Posterior vena cava (tissue), 2 donors: ENCODE measurements around the gene HSP90B1. TPM values are rescaled to one million over a fixed set of nuclear protein-coding genes. Genes with fewer than 3 reads are reported as not detected.
A peak's percentile ranks its signal among the peaks of the same experiment; 100 is the strongest.

Source experiments
- DNase-seq: peaks from one replicate; pipeline ENCODE4 v3.0.0-alpha.2; 2020; ENCODE audit warnings: low spot score
- intact Hi-C, 2 donors: fragments of 100-400 bp; cut with DNase I; formaldehyde crosslinking; loops; one replicate each; pipeline versions ENCODE4 v1.14.1 to v1.14.2; 2022 to 2023
- total RNA-seq, 2 donors: library from RNA; stranded (reverse); fragmentation: NEBNext Ultra II Directional; extraction: Animal tissue kit (Norgen Biotek cat#: 25700); gene quantifications; one replicate each; pipeline ENCODE4 v1.2.1, GENCODE V29; 2021
- donor health status: DM: yes; HTN: yes; CAD: no.
- donor health status: DM: yes; HTN: yes; CAD: no.

HSP90B1 gene
- total RNA-seq, 2 donors from 2014 or later = 673 to 848 TPM

- intact Hi-C loops = loop anchor here in 1 of 2 donors (5.0 kb wide), 1 partner anchor 1072 kb away; no protein-coding TSS in a partner anchor
These were observed 5.2 kb upstream of the HSP90B1 start for GRCh38 chr12:103924761-103925641.

GRCh38 chr12:103928682-103929045, 1.5 kb upstream of the HSP90B1 start:
- DNase-seq = peak; percentile 84
- intact Hi-C loops = no loop called here

More at GRCh38 chr12:103924761-103925641, 5.2 kb upstream of the HSP90B1 start:
- DNase-seq = no peak

- peak; percentile 96 for DNase-seq
- intact Hi-C loops = no loop called here
These were observed 995 bp upstream of the HSP90B1 start for GRCh38 chr12:103929046-103929783.

GRCh38 chr12:103929784-103930033, 501 bp upstream of the HSP90B1 start:
- intact Hi-C loops = no loop called here

GRCh38 chr12:103930787-103931735, 851 bp downstream of the HSP90B1 start:
- intact Hi-C loops = no loop called here
- DNase-seq = peak; percentile 82

More at GRCh38 chr12:103929784-103930033, 501 bp upstream of the HSP90B1 start:
- DNase-seq = no peak

GRCh38 chr12:103933237-103933636, 3.0 kb downstream of the HSP90B1 start:
- intact Hi-C loops = no loop called here

GRCh38 chr12:103936679-103937078, 6.5 kb downstream of the HSP90B1 start:
- no peak for DNase-seq
- intact Hi-C loops = no loop called here

More at GRCh38 chr12:103933237-103933636, 3.0 kb downstream of the HSP90B1 start:
- no peak for DNase-seq

GRCh38 chr12:103944964-103945363, 14.8 kb downstream of the HSP90B1 start:
- intact Hi-C loops = no loop called here
- DNase-seq = no peak

GRCh38 chr12:103947871-103948555, 17.8 kb downstream of the HSP90B1 start:
- intact Hi-C loops = no loop called here
- no peak for DNase-seq

GRCh38 chr12:103948746-103949406, 18.7 kb downstream of the HSP90B1 start:
- DNase-seq = no peak
- intact Hi-C loops = no loop called here

- DNase-seq = no peak
- intact Hi-C loops = no loop called here
These were observed 22.3 kb downstream of the HSP90B1 start for GRCh38 chr12:103952497-103952896.

GRCh38 chr12:103955811-103956508, 25.8 kb downstream of the HSP90B1 start:
- DNase-seq = no peak
- intact Hi-C loops = no loop called here

- intact Hi-C loops = no loop called here
- DNase-seq = no peak
These were observed 26.4 kb downstream of the HSP90B1 start for GRCh38 chr12:103956509-103957027.

GRCh38 chr12:103957865-103958388, 27.7 kb downstream of the HSP90B1 start:
- no peak for DNase-seq
- intact Hi-C loops = no loop called here

GRCh38 chr12:103958621-103959020, 28.4 kb downstream of the HSP90B1 start:
- DNase-seq = no peak
- intact Hi-C loops = no loop called here

- intact Hi-C loops = loop anchor here in 1 of 2 donors (10.0 kb wide), 1 partner anchor 104 kb away; the partner anchor contains the start of gene HCFC2
- no peak for DNase-seq
These were observed 30.5 kb downstream of the HSP90B1 start for GRCh38 chr12:103960616-103961227.

- DNase-seq = no peak
- intact Hi-C loops = loop anchor here in 1 of 2 donors (10.0 kb wide), 1 partner anchor 102 kb away; the partner anchor contains the start of gene HCFC2
These were observed 32.3 kb downstream of the HSP90B1 start for GRCh38 chr12:103962493-103962892.
